Measurements from ENCODE around the gene DNAH2.
A peak's percentile ranks its signal among the peaks of the same experiment; 100 is the strongest.

The DNAH2 gene

GRCh38 chr17:7856811-7857712 lies 139.5 kb downstream of the DNAH2 start, which contains the start of gene NAA38:
TSS of gene NAA38 (minus strand) at chr17:7857559. CDS start at chr17:7857463, 96 bp downstream.
- H3K4me1 ChIP-seq (ENCODE audit: control insufficient read depth, insufficient read depth, low read length): peaks cover 8% of the 10 kb centered on the region; the same call in 1 of the 2 replicates
- POLR2A ChIA-PET: interaction anchor here (0.6 to 3.2 kb wide), 26 partner anchors 12 to 643 kb away, joined by 3 to 110 read pairs (median 5); partner anchors contain the start of genes ATP1B2, AURKB, CHD3 and CNTROB
- TF ChIP-seq ZNF639 (tag by site-specific recombination; IDR thresholded peaks at IDR 0.05) (0 out of 2 replicates have a peak, but pooled peaks have one; percentile 27), ZSCAN30 (tag by site-specific recombination; IDR thresholded peaks at IDR 0.05) (peak; percentile 47; the same call in 1 of the 2 replicates), ZNF580 (tag by site-specific recombination; IDR thresholded peaks at IDR 0.05) (peak; percentile 76; the same call in 1 of the 2 replicates), ZNF747 (tag by site-specific recombination; IDR thresholded peaks at IDR 0.05) (no peak), ZNF548 (tag by site-specific recombination; IDR thresholded peaks at IDR 0.05) (no peak), ZFHX2 (tag by site-specific recombination; conservative IDR thresholded peaks at IDR 0.05) (peak; percentile 45), FEZF1 (tag by site-specific recombination; IDR thresholded peaks at IDR 0.05) (no peak), ZNF518A (tag by site-specific recombination; conservative IDR thresholded peaks at IDR 0.05; ENCODE audit: low read depth) (peak; percentile 15; the same call in 1 of the 2 replicates), ZNF157 (tag by site-specific recombination; IDR thresholded peaks at IDR 0.05) (no peak), SP3 (tag by site-specific recombination; IDR thresholded peaks at IDR 0.05) (no peak), ZNF610 (tag by site-specific recombination; IDR thresholded peaks at IDR 0.05; ENCODE audit: borderline replicate concordance) (0 out of 2 replicates have a peak, but pooled peaks have one; percentile 13), ZFP69B (tag by site-specific recombination; IDR thresholded peaks at IDR 0.05) (peak; percentile 3; the same call in 1 of the 2 replicates), KLF1 (tag by site-specific recombination; IDR thresholded peaks at IDR 0.05) (no peak; the same call in 1 of the 2 replicates), ZBTB8A (tag by site-specific recombination; IDR thresholded peaks at IDR 0.05) (peak; percentile 77), ZBTB1 (tag by site-specific recombination; IDR thresholded peaks at IDR 0.05) (no peak), MZF1 (tag by site-specific recombination; IDR thresholded peaks at IDR 0.05; ENCODE audit: borderline replicate concordance) (no peak), KLF9 (tag by site-specific recombination; IDR thresholded peaks at IDR 0.05; ENCODE audit: low read depth) (peak; percentile 18; the same call in 1 of the 2 replicates), ZNF843 (tag by site-specific recombination; IDR thresholded peaks at IDR 0.05) (0 out of 2 replicates have a peak, but pooled peaks have one; percentile 6), ZNF266 (tag by site-specific recombination; IDR thresholded peaks at IDR 0.05; ENCODE audit: low read depth) (no peak), ZNF768 (tag by site-specific recombination; IDR thresholded peaks at IDR 0.05) (no peak), ZBTB26 (tag by site-specific recombination; optimal IDR thresholded peaks at IDR 0.05) (peak; percentile 94), SCRT1 (tag by site-specific recombination; IDR thresholded peaks at IDR 0.05; ENCODE audit: borderline replicate concordance) (no peak), ZNF302 (tag by site-specific recombination; IDR thresholded peaks at IDR 0.05; ENCODE audit: low read depth) (no peak), ZXDB (tag by site-specific recombination; IDR thresholded peaks at IDR 0.05) (no peak; the same call in 1 of the 2 replicates), ZNF416 (tag by site-specific recombination; IDR thresholded peaks at IDR 0.05) (no peak), ATF2 (tag by site-specific recombination; IDR thresholded peaks at IDR 0.05; ENCODE audit: low read depth) (no peak), TRIM28 (IDR thresholded peaks at IDR 0.05; ENCODE audit: borderline replicate concordance, low read length) (no peak)

More at GRCh38 chr17:7856811-7857712, 139.5 kb downstream of the DNAH2 start, which contains the start of gene NAA38:
- Histone ChIP-seq H3K4me3 (ENCODE audit: low read depth, low read length) (peak within 1 kb of the TSS; percentile 88), H3K36me3 (ENCODE audit: control insufficient read depth in 2 of 2, insufficient read depth in 1 of 2, low read length in 2 of 2) (peaks cover 22 to 55% of the 10 kb centered on the region in 2 experiments), H3K27ac (ENCODE audit: extremely low read depth, low read depth, low read length) (peak within 1 kb of the TSS; percentile 90), H3K9me3 (ENCODE audit: control insufficient read depth, insufficient read depth, low read depth, low read length) (no peaks in the 10 kb centered on the region)
- CTCF ChIA-PET: interaction anchor here (0.7 to 2.8 kb wide), 19 partner anchors 8 to 225 kb away, joined by 3 to 29 read pairs (median 4); partner anchors contain the start of gene DNAH2

All from HEK293 (cell line).